ENCODE results near the gene CBFB. TPM values are rescaled to one million over a fixed set of nuclear protein-coding genes. Genes with fewer than 3 reads are reported as not detected.

CBFB gene
- total RNA-seq, 2 experiments from 2014 or later, result 58.8 to 59.6 TPM

DNA sequence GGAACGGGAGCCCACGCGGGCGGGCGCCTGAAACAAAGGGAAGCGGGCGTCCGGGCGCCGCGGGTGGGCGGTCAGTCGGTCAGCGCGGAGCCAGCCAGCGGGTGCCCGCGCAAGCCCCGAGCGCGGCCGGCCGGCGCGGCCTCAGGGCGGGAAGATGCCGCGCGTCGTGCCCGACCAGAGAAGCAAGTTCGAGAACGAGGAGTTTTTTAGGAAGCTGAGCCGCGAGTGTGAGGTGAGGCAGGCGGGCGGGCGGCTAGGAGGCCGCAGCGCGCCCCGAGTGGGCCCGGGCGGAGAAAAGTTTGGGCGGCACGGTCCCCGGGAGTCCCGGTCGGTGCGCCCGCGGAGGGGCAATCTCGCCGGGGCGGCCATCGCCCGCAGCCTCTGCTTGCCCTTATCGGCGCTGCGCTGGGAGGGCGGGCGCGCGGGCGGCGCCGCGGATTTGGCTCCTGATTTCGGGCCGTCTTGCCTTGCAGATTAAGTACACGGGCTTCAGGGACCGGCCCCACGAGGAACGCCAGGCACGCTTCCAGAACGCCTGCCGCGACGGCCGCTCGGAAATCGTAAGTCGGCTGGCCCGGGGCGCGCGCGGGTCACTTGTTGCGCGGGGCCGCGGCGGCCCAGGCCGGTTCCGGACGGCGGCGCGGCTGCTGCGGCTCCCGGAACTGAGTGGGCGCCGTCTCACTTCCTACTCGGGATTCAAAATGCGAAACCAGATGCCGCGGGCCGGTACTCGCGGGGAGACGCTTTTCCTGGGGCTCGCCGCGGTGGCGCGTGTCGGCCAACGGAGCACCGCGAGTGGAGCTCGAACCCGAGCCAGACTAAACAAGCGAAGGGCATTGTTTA, 526 bp downstream of the CBFB start:
- Histone ChIP-seq H3K27me3 (ENCODE audit: control insufficient read depth in 1 of 2, insufficient read depth in 2 of 2, low read length in 2 of 2) (no peaks in the 10 kb centered on the region), H3K4me3 (ENCODE audit: low read length) (peak overlapping the region; percentile 64), H3K9me3 (ENCODE audit: control insufficient read depth in 1 of 2, insufficient read depth in 1 of 2, low read length in 2 of 2) (no peaks in the 10 kb centered on the region), H3K4me1 (ENCODE audit: insufficient read depth, low read length) (peaks cover 50% of the 10 kb centered on the region), H3K27ac (ENCODE audit: low read depth in 1 of 2, low read length in 2 of 2) (peak overlapping the region; percentile 18 to 81), H3K36me3 (ENCODE audit: insufficient read depth, low read length) (peaks cover 4% of the 10 kb centered on the region)
- ChIA-PET POLR2A (interaction anchor here (0.6 to 4.3 kb wide), 17 partner anchors 9 to 130 kb away, joined by 3 to 34 read pairs (median 5); partner anchors contain the start of genes B3GNT9, FBXL8, PHAF1 and TRADD), CTCF (interaction anchor here (0.7 to 3.5 kb wide), 6 partner anchors 11 to 1367 kb away, joined by 3 to 18 read pairs (median 8); no protein-coding TSS in a partner anchor)
- Mint-ChIP-seq H3K9me3 (no peaks in the 10 kb centered on the region), H3K4me3 (peak overlapping the region; percentile 92), H3K36me3 (ENCODE audit: low read depth) (peaks cover 29% of the 10 kb centered on the region), H3K27me3 (no peaks in the 10 kb centered on the region), H3K4me1 (ENCODE audit: low read depth) (peaks cover 44% of the 10 kb centered on the region), H3K27ac (peak overlapping the region; percentile 89)
- intact Hi-C loops (cut with DNase I, micrococcal nuclease), result loop anchor here in 1 of 2 experiments (2.0 kb wide), 2 partner anchors 131 to 197 kb away; partner anchors contain the start of gene TMEM208
- ATAC-seq (ENCODE audit: poor library complexity), result peak; percentile 23
- peak; percentile 20 to 75 (median 44) for DNase-seq
- TF ChIP-seq CTCF (IDR thresholded peaks at IDR 0.05), result no peak

- peaks cover 39% of the 10 kb centered on the region for H3K36me3 Mint-ChIP-seq (ENCODE audit: low read depth)
- TF ChIP-seq CTCF (IDR thresholded peaks at IDR 0.05), result no peak
- H3K27ac Mint-ChIP-seq, result peak overlapping the region; percentile 89
- Histone ChIP-seq H3K27me3 (ENCODE audit: control insufficient read depth in 1 of 2, insufficient read depth in 2 of 2, low read length in 2 of 2) (no peaks in the 10 kb centered on the region), H3K27ac (ENCODE audit: low read depth in 1 of 2, low read length in 2 of 2) (peak overlapping the region in 1 of 2 donors; percentile 18), H3K9me3 (ENCODE audit: control insufficient read depth in 1 of 2, insufficient read depth in 1 of 2, low read length in 2 of 2) (no peaks in the 10 kb centered on the region), H3K4me1 (ENCODE audit: insufficient read depth, low read length) (peaks cover 47% of the 10 kb centered on the region), H3K4me3 (ENCODE audit: low read length) (peak overlapping the region; percentile 64), H3K36me3 (ENCODE audit: insufficient read depth, low read length) (peaks cover 7% of the 10 kb centered on the region)
- ChIA-PET POLR2A (interaction anchor here (0.8 to 4.3 kb wide), 11 partner anchors 8 to 129 kb away, joined by 3 to 34 read pairs (median 6); partner anchors contain the start of genes B3GNT9, FBXL8 and TRADD), CTCF (interaction anchor here (0.7 to 3.5 kb wide), 10 partner anchors 10 to 1366 kb away, joined by 3 to 10 read pairs (median 4); partner anchors contain the start of genes FBXL8 and TRADD)
- peaks cover 53% of the 10 kb centered on the region for H3K4me1 Mint-ChIP-seq (ENCODE audit: low read depth)
- peak overlapping the region; percentile 92 for H3K4me3 Mint-ChIP-seq
- intact Hi-C loops (cut with DNase I, micrococcal nuclease), result no loop called here
- no peaks in the 10 kb centered on the region for H3K27me3 Mint-ChIP-seq
- ATAC-seq (ENCODE audit: poor library complexity) (no peak), DNase-seq (no peak)
- H3K9me3 Mint-ChIP-seq, result no peaks in the 10 kb centered on the region
These were observed 1.4 kb downstream of the CBFB start for GRCh38 chr16:67030221-67030962.

GRCh38 chr16:67034487-67034886, 5.5 kb downstream of the CBFB start:
- peaks cover 20% of the 10 kb centered on the region for H3K36me3 ChIP-seq (ENCODE audit: insufficient read depth, low read length)
- peaks cover 35% of the 10 kb centered on the region for H3K4me1 ChIP-seq (ENCODE audit: insufficient read depth, low read length)
- peak overlapping the region; percentile 39 for H3K4me3 Mint-ChIP-seq
- H3K4me3 ChIP-seq (ENCODE audit: low read length), result no peak overlapping the region
- peaks cover 67% of the 10 kb centered on the region for H3K36me3 Mint-ChIP-seq (ENCODE audit: low read depth)
- intact Hi-C loops (cut with DNase I, micrococcal nuclease), result no loop called here
- POLR2A ChIA-PET, result interaction anchor here (1.5 kb wide), 1 partner anchor 20 kb away, joined by 4 read pairs; no protein-coding TSS in a partner anchor
- H3K27me3 Mint-ChIP-seq, result no peaks in the 10 kb centered on the region
- DNase-seq (no peak), ATAC-seq (ENCODE audit: poor library complexity) (peak; percentile 24)
- H3K27ac ChIP-seq (ENCODE audit: low read depth in 1 of 2, low read length in 2 of 2), result no peak overlapping the region
- TF ChIP-seq CTCF (IDR thresholded peaks at IDR 0.05), result no peak
- H3K27me3 ChIP-seq (ENCODE audit: control insufficient read depth in 1 of 2, insufficient read depth in 2 of 2, low read length in 2 of 2), result no peaks in the 10 kb centered on the region
- no peaks in the 10 kb centered on the region for H3K9me3 Mint-ChIP-seq
- no peaks in the 10 kb centered on the region for H3K9me3 ChIP-seq (ENCODE audit: control insufficient read depth in 1 of 2, insufficient read depth in 1 of 2, low read length in 2 of 2)
- H3K27ac Mint-ChIP-seq, result peak overlapping the region; percentile 1
- CTCF ChIA-PET, result interaction anchor here (1.3 kb wide), 1 partner anchor 121 kb away, joined by 5 read pairs; no protein-coding TSS in a partner anchor
- H3K4me1 Mint-ChIP-seq (ENCODE audit: low read depth), result peaks cover 66% of the 10 kb centered on the region

Measured in CD4-positive, alpha-beta T cell (primary cell).